Fibroblast of lung (primary cell): Measurements from ENCODE around the gene DNTT.

ENCODE experiments used
- CTCF ChIP-seq, 2 donors: IDR thresholded peaks in 1 of 2; conservative IDR thresholded peaks in 1 of 2; 1 replicate in 1 of 2; 2 replicates in 1 of 2; pipeline ENCODE4 v1.5.1; 2011 to 2012; ENCODE audit warnings: low read length in 2 of 2, control low read depth in 1 of 2, inconsistent platforms in 1 of 2, low read depth in 1 of 2, mild to moderate bottlenecking in 1 of 2
- EZH2 ChIP-seq: IDR thresholded peaks from 2 replicates; pipeline ENCODE4 v1.5.1; 2012; ENCODE audit warnings: low read length, control low read depth, mild to moderate bottlenecking; ENCODE audit errors: missing control alignments

GRCh38 chr10:96270571-96270970 lies 33.7 kb upstream of the DNTT start:
- TF ChIP-seq CTCF (conservative IDR thresholded peaks at IDR 0.05 in 1 of 2, IDR thresholded peaks at IDR 0.05 in 1 of 2; ENCODE audit: low read depth in 1 of 2, low read length in 2 of 2) (no peak), EZH2 (no peak)
